Mesodermal cell (in vitro differentiated cells): ENCODE data around the gene MTHFD2L.

ENCODE experiments used
- H3K27ac ChIP-seq: 2 replicates; pipeline ENCODE4 v1.7.0; 2013; ENCODE audit warnings: mild to moderate bottlenecking, low read depth, low read length, moderate library complexity; ENCODE audit not compliant: severe bottlenecking
- H3K36me3 ChIP-seq: 2 replicates; pipeline ENCODE4 v1.7.1; 2013; ENCODE audit warnings: mild to moderate bottlenecking, low read length, moderate library complexity; ENCODE audit not compliant: control insufficient read depth, insufficient read depth
- H3K4me1 ChIP-seq: one replicate; pipeline ENCODE4 v1.7.1; 2013; ENCODE audit warnings: mild to moderate bottlenecking, low read length; ENCODE audit not compliant: insufficient read depth, control insufficient read depth, poor library complexity, severe bottlenecking
- H3K4me3 ChIP-seq: 2 replicates; pipeline ENCODE4 v1.7.0; 2013; ENCODE audit warnings: low read length, control low read depth, mild to moderate bottlenecking; ENCODE audit not compliant: insufficient read depth, poor library complexity, severe bottlenecking; ENCODE audit errors: extremely low read depth
- H3K9me3 ChIP-seq: 2 replicates; pipeline ENCODE4 v1.7.1; 2013; ENCODE audit warnings: mild to moderate bottlenecking, low read length, moderate library complexity; ENCODE audit not compliant: control insufficient read depth
- WGBS, 2 experiments: methylation state at CpG; one replicate each; pipeline ENCODE4 v1.1.5; 2013; ENCODE audit warnings: missing lambda C conversion rate in 2 of 2; ENCODE audit not compliant: insufficient coverage in 2 of 2; 5-methylcytosine and 5-hydroxymethylcytosine counted together

MTHFD2L gene

DNA sequence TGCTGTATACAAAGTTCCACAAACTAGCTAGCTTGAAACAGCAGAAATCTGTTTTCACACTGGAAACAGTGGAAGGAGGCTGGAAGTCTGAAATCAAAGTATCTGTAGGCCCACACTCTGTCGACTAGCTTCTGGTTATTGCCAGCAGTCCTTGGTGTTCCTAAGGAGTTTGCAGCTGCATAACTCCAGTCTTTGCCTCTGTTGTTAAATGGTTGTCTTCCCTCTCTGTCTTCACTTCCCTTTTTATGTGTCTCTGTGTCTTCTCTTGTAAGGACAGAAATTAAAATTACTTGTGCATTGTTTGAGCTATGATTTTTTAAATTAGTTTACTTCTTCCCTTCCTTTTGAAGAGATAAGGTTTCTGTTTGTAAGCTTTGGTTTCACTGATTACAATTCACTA lies 8.2 kb downstream of the MTHFD2L start:
- H3K36me3 ChIP-seq: peaks cover 9% of the 10 kb centered on the region
- 100% methylated on average over 1 of the region's 1 CpG; no CpG with 5 or more reads in 1 of the 2 experiments for WGBS, 2 experiments
- H3K4me1 ChIP-seq: no peaks in the 10 kb centered on the region
- H3K9me3 ChIP-seq: no peaks in the 10 kb centered on the region
- H3K27ac ChIP-seq: no peak overlapping the region
- no peak overlapping the region for H3K4me3 ChIP-seq

DNA sequence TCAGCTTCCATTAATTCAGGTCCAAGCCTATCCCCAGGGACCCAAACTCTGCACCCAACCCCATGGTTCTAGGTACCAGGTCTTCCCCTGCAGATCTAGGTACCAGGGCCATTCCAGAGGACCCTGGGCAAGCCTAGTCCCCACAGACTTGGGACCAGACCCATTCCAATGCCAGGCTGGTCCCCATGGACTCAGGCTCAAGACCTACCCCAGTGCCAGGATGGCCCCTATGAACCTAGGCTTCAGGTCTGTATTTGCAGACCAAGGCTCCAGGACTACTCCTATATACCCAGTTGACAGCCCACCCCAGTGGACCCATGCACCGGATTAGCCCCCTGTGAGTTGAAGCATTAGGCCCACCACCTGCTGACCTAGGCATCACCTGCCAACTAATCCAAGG lies 8.9 kb downstream of the MTHFD2L start:
- Histone ChIP-seq H3K36me3 (peaks cover 4% of the 10 kb centered on the region), H3K9me3 (no peaks in the 10 kb centered on the region), H3K27ac (no peak overlapping the region), H3K4me1 (no peaks in the 10 kb centered on the region), H3K4me3 (no peak overlapping the region)
- WGBS, 2 experiments: 83 to 100% methylated on average over 1 of the region's 1 CpG

DNA sequence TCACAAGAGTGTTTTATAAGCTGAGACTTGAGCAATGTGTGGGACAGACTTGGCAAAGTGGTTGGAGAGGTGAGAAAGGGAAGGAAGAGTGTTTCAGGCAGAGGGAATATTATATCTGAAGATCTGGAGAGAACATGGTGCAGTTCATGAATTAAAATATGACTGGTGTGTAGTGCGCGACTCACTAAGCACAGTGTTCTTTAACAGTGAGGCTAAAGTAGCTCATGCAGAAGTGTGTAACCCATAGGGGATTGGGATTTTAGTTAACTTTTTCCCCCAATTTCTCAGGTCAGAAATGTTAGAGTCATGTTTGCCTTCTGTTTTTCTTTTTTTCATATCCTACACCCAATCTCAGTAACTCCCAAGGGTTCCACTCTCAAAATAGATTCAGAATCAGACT lies 9.7 kb downstream of the MTHFD2L start:
- H3K4me1 ChIP-seq: no peaks in the 10 kb centered on the region
- H3K36me3 ChIP-seq: no peaks in the 10 kb centered on the region
- H3K4me3 ChIP-seq: no peak overlapping the region
- WGBS, 2 experiments: 100% methylated on average over 2 of the region's 2 CpGs
- no peak overlapping the region for H3K27ac ChIP-seq
- no peaks in the 10 kb centered on the region for H3K9me3 ChIP-seq

DNA sequence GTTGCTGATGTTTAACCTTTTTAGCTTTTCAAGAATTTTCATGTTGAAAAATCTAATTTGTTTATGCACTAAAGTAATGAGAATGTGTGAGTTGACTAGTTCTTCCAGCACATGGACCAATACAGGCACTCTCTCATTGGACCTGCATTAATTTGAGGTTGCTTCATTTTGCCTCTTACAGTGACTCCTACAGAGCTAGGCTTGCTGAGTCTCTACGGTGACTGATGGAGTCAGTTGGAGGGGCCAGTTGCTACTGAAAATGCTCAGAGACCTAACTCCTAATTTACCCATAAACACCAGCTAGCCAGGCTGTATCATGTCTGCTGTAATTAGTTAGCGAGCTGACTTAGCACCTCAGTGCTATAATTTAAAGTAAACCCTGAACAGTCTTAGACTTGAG lies 10.9 kb downstream of the MTHFD2L start:
- Histone ChIP-seq H3K36me3 (no peaks in the 10 kb centered on the region), H3K4me1 (no peaks in the 10 kb centered on the region), H3K4me3 (no peak overlapping the region), H3K27ac (no peak overlapping the region), H3K9me3 (no peaks in the 10 kb centered on the region)
- 86 to 100% methylated on average over 1 of the region's 2 CpGs for WGBS, 2 experiments

DNA sequence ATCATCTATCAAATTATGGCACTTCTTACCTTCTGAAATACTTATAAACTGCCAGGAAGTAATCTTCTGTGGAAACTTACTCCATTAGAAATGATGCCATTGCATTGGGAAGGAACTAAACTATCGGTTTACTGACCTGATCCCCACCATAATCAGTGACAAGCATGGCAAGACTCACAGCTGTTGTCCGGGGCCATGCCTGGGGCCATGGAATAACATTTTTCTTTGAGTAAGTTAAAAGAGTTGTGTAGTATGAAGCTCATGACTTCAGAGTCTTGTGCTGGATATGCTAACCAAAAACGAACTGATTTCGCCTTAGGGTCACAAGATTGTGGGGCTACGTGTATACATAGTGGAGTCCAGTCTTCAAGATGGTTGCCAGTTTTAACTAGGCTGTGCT lies 15.4 kb downstream of the MTHFD2L start:
- Histone ChIP-seq H3K27ac (no peak overlapping the region), H3K4me3 (no peak overlapping the region), H3K36me3 (no peaks in the 10 kb centered on the region), H3K9me3 (no peaks in the 10 kb centered on the region), H3K4me1 (no peaks in the 10 kb centered on the region)
- 95 to 96% methylated on average over 4 to 5 of the region's 5 CpGs for whole genome bisulfite sequencing, 2 experiments

DNA sequence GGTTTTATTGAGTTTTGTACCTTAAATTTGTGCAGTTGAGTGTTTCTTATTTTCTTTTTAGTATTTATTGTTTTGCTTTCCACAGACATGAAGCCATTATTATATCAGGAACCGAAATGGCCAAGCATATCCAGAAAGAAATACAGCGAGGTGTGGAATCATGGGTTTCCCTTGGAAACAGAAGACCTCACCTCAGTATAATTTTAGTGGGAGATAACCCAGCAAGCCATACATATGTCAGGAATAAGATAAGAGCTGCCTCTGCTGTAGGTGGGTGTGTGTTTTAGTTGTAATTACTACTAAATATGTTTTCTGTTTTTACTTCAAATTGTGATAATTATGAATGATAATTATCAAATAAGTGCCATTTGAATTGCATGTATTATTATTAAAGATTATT lies 16.5 kb downstream of the MTHFD2L start:
- H3K9me3 ChIP-seq: no peaks in the 10 kb centered on the region
- H3K36me3 ChIP-seq: no peaks in the 10 kb centered on the region
- no peak overlapping the region for H3K4me3 ChIP-seq
- H3K4me1 ChIP-seq: no peaks in the 10 kb centered on the region
- no CpG with 5 or more reads among the region's 2 CpGs for WGBS, 2 experiments
- H3K27ac ChIP-seq: no peak overlapping the region

DNA sequence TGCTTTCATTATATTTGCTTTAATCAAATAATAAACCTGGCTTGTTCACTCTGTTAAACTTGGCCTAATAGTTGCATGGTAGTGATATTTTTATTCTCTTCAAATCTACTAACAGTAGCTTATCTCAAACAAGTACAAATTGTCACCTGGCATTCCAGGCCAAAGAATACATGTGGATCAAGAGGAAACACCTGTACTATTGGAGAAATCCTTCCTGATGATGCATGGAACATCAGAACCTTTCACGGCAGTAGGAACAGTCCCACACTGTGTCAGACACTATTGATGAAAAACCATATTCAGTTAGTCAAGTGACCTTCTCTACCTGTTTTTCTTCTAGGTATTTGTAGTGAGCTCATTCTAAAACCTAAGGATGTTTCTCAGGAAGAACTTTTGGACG lies 17.0 kb downstream of the MTHFD2L start:
- H3K9me3 ChIP-seq: no peaks in the 10 kb centered on the region
- H3K4me3 ChIP-seq: no peak overlapping the region
- H3K36me3 ChIP-seq: no peaks in the 10 kb centered on the region
- no peaks in the 10 kb centered on the region for H3K4me1 ChIP-seq
- WGBS, 2 experiments: 80 to 90% methylated on average over 1 of the region's 2 CpGs
- no peak overlapping the region for H3K27ac ChIP-seq

DNA sequence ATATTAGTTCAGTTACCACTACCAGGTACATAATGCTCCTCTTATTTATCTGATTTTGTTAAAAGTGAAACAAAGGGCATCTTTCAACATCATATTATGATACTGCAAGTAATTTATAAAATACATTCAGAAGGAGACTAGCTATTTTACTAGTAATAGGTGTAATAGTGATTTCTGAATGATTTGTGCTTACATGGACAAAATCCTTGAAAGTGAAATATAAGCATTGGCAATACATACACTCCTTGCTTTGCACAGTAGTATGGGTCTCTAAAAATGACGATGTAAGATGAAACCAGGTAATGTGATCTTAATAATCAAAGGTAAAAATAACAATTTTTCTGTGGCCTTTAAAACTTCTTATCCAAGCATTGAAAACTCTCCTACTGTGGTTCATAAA lies 17.5 kb downstream of the MTHFD2L start:
- no CpG with 5 or more reads among the region's 1 CpG for WGBS, 2 experiments
- H3K27ac ChIP-seq: no peak overlapping the region
- H3K9me3 ChIP-seq: no peaks in the 10 kb centered on the region
- no peaks in the 10 kb centered on the region for H3K4me1 ChIP-seq
- no peak overlapping the region for H3K4me3 ChIP-seq
- no peaks in the 10 kb centered on the region for H3K36me3 ChIP-seq

DNA sequence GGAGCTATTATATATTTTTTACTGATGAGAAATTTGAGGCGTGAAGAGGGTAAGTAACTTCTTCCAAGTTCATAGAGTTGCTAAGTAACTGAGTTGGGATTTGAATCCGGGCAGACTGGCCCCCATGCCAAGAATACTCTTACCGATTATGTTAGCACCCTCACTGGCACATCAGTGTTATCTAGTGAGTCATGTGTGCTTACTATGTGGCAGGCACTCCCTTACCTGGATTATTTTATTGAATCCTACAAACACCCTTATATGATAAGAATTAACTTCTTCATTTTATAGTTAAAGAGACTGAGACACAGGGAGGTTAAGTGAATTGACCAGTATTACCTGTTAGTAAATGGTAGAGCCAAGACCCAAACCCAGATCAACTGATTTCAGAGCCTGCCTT lies 20.9 kb downstream of the MTHFD2L start:
- H3K36me3 ChIP-seq: no peaks in the 10 kb centered on the region
- H3K4me3 ChIP-seq: no peak overlapping the region
- H3K9me3 ChIP-seq: no peaks in the 10 kb centered on the region
- no peaks in the 10 kb centered on the region for H3K4me1 ChIP-seq
- H3K27ac ChIP-seq: no peak overlapping the region
- 100% methylated on average over 1 of the region's 3 CpGs; no CpG with 5 or more reads in 1 of the 2 experiments for WGBS, 2 experiments

DNA sequence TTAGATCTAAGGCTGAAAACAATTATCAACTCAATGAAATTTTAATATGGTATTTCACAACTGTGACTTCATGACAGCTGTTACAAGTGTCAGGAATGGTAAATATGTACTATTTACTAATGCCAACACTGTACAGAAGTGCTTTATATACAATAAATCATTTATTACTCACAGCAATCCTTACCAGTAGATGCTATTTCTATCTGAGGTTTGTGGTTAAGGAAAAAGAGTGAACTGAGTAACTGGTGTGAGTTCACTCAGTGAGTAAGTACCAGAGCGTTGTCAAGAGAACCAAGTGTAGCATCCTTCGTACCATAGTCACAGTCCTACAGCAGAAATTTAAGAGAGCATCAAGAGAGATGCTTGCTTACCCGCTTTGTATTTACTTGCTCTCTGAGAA lies 23.3 kb downstream of the MTHFD2L start:
- 87 to 100% methylated on average over 2 to 3 of the region's 3 CpGs for WGBS, 2 experiments
- H3K36me3 ChIP-seq: no peaks in the 10 kb centered on the region
- H3K4me3 ChIP-seq: no peak overlapping the region
- no peaks in the 10 kb centered on the region for H3K9me3 ChIP-seq
- no peak overlapping the region for H3K27ac ChIP-seq
- no peaks in the 10 kb centered on the region for H3K4me1 ChIP-seq

DNA sequence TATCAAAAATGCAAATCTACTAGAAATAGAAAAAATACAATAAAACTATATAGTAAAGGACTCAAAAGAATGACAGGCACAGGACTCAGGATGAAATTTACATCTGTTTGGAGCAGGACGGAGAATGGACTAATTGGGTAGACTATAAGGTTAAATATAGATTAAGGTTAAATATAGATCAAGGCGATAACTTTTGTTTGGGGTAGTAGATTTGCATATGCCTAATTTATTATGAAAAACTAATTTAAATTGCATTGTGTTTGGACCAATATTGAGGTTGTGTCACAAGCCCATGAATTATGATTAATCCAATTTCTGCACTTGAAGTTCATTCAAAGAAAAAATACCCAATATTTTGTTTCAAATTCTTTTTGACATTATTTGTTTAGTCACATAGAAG lies 31.0 kb downstream of the MTHFD2L start:
- Histone ChIP-seq H3K4me3 (no peak overlapping the region), H3K4me1 (no peaks in the 10 kb centered on the region)
- WGBS, 2 experiments: 100% methylated on average over 1 of the region's 2 CpGs; no CpG with 5 or more reads in 1 of the 2 experiments

More for the DNA sequence above, 31.0 kb downstream of the MTHFD2L start:
- H3K9me3 ChIP-seq: no peaks in the 10 kb centered on the region
- no peaks in the 10 kb centered on the region for H3K36me3 ChIP-seq
- H3K27ac ChIP-seq: no peak overlapping the region
